HCT116 (cell line): ENCODE data around the gene MRPS35. TPM values are rescaled to one million over a fixed set of nuclear protein-coding genes. Genes with fewer than 3 reads are reported as not detected.

ENCODE experiments used
- ATAC-seq: fragments of 200-7000 bp; cut with Tn5 transposase; 2 replicates; pipeline ENCODE4 v1.9.1; 2020; ENCODE audit warnings: mild to moderate bottlenecking, moderate library complexity
- Bru-seq: library from RNA; stranded (reverse); fragments of 400-500 nt; gene quantifications from one replicate; lab custom pipeline; 2021; lab: Mats Ljungman, UMichigan
- BruChase-seq, 2 experiments: library from RNA; stranded (reverse); fragments of 400-500 nt; gene quantifications; one replicate each; lab custom pipeline; 2021; lab: Mats Ljungman, UMichigan
- BruUV-seq: library from RNA; stranded (reverse); fragments of 400-500 nt; replicated peaks from 2 replicates; lab custom pipeline; 2021; lab: Mats Ljungman, UMichigan
- CTCF ChIA-PET: fragments of 300-600 bp; sonication (Branson Sonifier 250); formaldehyde crosslinking; loops from one replicate; lab custom pipeline; 2021; ENCODE audit warnings: antibody characterized with exemption; lab: Charles Lee
- POLR2A ChIA-PET: fragments of 300-600, 350-600 bp; sonication (Branson Sonifier 250); formaldehyde crosslinking; loops from one replicate; lab custom pipeline; 2021; ENCODE audit warnings: antibody characterized with exemption; lab: Charles Lee
- RAD21 ChIA-PET, 2 experiments: fragments of 300-600 bp; sonication (Branson Sonifier 250); formaldehyde crosslinking; loops; one replicate each; lab custom pipeline; 2023; ENCODE audit warnings: low total read pairs in 2 of 2; ENCODE audit not compliant: uncharacterized antibody in 2 of 2, unreplicated experiment in 2 of 2, low non-redundant PET in 1 of 2; lab: Charles Lee
- DNase-seq: peaks from one replicate; pipeline ENCODE4 v3.0.0-alpha.2; 2010; ENCODE audit warnings: low read depth, low spot score
- H2AFZ ChIP-seq: fragments of 200-600 bp; shearing (Covaris generic), sonication (generic); 2 replicates; pipeline ENCODE4 v1.6.1; 2017; ENCODE audit warnings: low read depth, mixed run types, mixed read lengths, antibody characterized with exemption, low read length; ENCODE audit not compliant: poor library complexity, severe bottlenecking
- H3K27ac ChIP-seq: 2 replicates; pipeline ENCODE4 v1.5.1; 2012; ENCODE audit warnings: low read depth, low read length
- H3K27me3 ChIP-seq: fragments of 200-600 bp; sonication (generic); 2 replicates; pipeline ENCODE4 v1.6.1; 2016; ENCODE audit warnings: mixed run types, low read length, mixed read lengths; ENCODE audit not compliant: insufficient read depth
- H3K36me3 ChIP-seq, 2 experiments: fragments of 200-500 bp in 1 of 2; fragments of 200-600 bp in 1 of 2; sonication (Bioruptor generic) in 1 of 2; sonication (generic) in 1 of 2; 2 replicates each; pipeline versions ENCODE4 v1.5.1 to v1.6.1; 2014 to 2016; ENCODE audit warnings: low read length in 2 of 2, inconsistent platforms in 1 of 2, mixed read lengths in 1 of 2, mixed run types in 1 of 2; ENCODE audit not compliant: insufficient read depth in 2 of 2, control insufficient read depth in 1 of 2
- H3K4me1 ChIP-seq, 2 experiments: fragments of 200-600 bp in 1 of 2; sonication (generic) in 1 of 2; 2 replicates each; pipeline versions ENCODE4 v1.5.1 to v1.6.1; 2012 to 2017; ENCODE audit warnings: low read length in 2 of 2, inconsistent platforms in 1 of 2, mild to moderate bottlenecking in 1 of 2, mixed read lengths in 1 of 2, mixed run types in 1 of 2, moderate library complexity in 1 of 2; ENCODE audit not compliant: insufficient read depth in 2 of 2, control insufficient read depth in 1 of 2
- H3K4me2 ChIP-seq: fragments of 200-600 bp; sonication (generic); 2 replicates; pipeline ENCODE4 v1.6.1; 2017; ENCODE audit warnings: mixed run types, low read length, mixed read lengths
- H3K4me3 ChIP-seq, 2 experiments: fragments of 200-600 bp in 1 of 2; sonication (generic) in 1 of 2; replicated peaks in 1 of 2; 2 replicates each; pipeline ENCODE4 v1.5.1; 2011 to 2016; ENCODE audit warnings: low read length in 2 of 2, control low read depth in 1 of 2, low read depth in 1 of 2, mild to moderate bottlenecking in 1 of 2, mixed read lengths in 1 of 2, mixed run types in 1 of 2
- H3K79me2 ChIP-seq: fragments of 200-600 bp; sonication (generic); 2 replicates; pipeline ENCODE4 v1.6.1; 2017; ENCODE audit warnings: mild to moderate bottlenecking, mixed run types, low read length, moderate library complexity, mixed read lengths; ENCODE audit not compliant: insufficient read depth
- H3K9ac ChIP-seq: fragments of 200-600 bp; sonication (generic); 2 replicates; pipeline ENCODE4 v1.6.1; 2016; ENCODE audit warnings: low read length, mixed read lengths
- H3K9me2 ChIP-seq: fragments of 200-600 bp; sonication (generic), shearing (Covaris generic); 2 replicates; pipeline ENCODE4 v1.6.1; 2017; ENCODE audit warnings: mixed run types, mild to moderate bottlenecking, moderate library complexity; ENCODE audit not compliant: insufficient read depth
- H3K9me3 ChIP-seq, 2 experiments: fragments of 200-500 bp in 1 of 2; fragments of 200-600 bp in 1 of 2; sonication (Bioruptor generic) in 1 of 2; sonication (generic) in 1 of 2; 2 replicates each; pipeline ENCODE4 v1.6.1; 2014 to 2017; ENCODE audit warnings: low read length in 2 of 2, mixed read lengths in 2 of 2, inconsistent platforms in 1 of 2, low read depth in 1 of 2, mild to moderate bottlenecking in 1 of 2, mixed run types in 1 of 2, moderate library complexity in 1 of 2; ENCODE audit not compliant: control insufficient read depth in 1 of 2, insufficient read depth in 1 of 2
- H4K20me1 ChIP-seq: fragments of 200-600 bp; sonication (generic), shearing (Covaris generic); 2 replicates; pipeline ENCODE4 v1.6.1; 2017; ENCODE audit warnings: mixed run types, mild to moderate bottlenecking, moderate library complexity; ENCODE audit not compliant: insufficient read depth
- ATF3 ChIP-seq: IDR thresholded peaks from 2 replicates; pipeline ENCODE4 v1.6.1; 2012
- CBX3 ChIP-seq: IDR thresholded peaks from 2 replicates; pipeline ENCODE4 v1.6.1; 2012; ENCODE audit warnings: low read depth
- CEBPB ChIP-seq: IDR thresholded peaks from 2 replicates; pipeline ENCODE4 v1.6.1; 2012; ENCODE audit warnings: low read depth
- CTCF ChIP-seq, 3 experiments: fragments of 200-600 bp in 1 of 3; sonication (generic) in 1 of 3; IDR thresholded peaks in 2 of 3; conservative IDR thresholded peaks in 1 of 3; 2 replicates each; pipeline ENCODE4 v1.5.1; 2012 to 2017; ENCODE audit warnings: low read depth in 2 of 3, low read length in 2 of 3, antibody characterized with exemption in 1 of 3, borderline replicate concordance in 1 of 3, control low read depth in 1 of 3, mild to moderate bottlenecking in 1 of 3, mixed read lengths in 1 of 3, mixed run types in 1 of 3, moderate library complexity in 1 of 3; ENCODE audit not compliant: insufficient read depth in 1 of 3
- EGR1 ChIP-seq: IDR thresholded peaks from 2 replicates; pipeline ENCODE4 v1.6.1; 2012; ENCODE audit warnings: low read depth
- ELF1 ChIP-seq: IDR thresholded peaks from 2 replicates; pipeline ENCODE4 v1.6.1; 2012; ENCODE audit warnings: low read depth, borderline replicate concordance
- EZH2 ChIP-seq: fragments of 200-600 bp; sonication (generic); IDR thresholded peaks from 2 replicates; pipeline ENCODE4 v1.6.1; 2017; ENCODE audit warnings: antibody characterized with exemption, mixed run types
- EZH2phosphoT487 ChIP-seq: fragments of 200-600 bp; IDR thresholded peaks from 2 replicates; pipeline ENCODE4 v1.6.1; 2018; ENCODE audit warnings: antibody characterized with exemption, borderline replicate concordance
- FOSL1 ChIP-seq: IDR thresholded peaks from 2 replicates; pipeline ENCODE4 v1.6.1; 2012; ENCODE audit warnings: low read depth
- JUND ChIP-seq: IDR thresholded peaks from 2 replicates; pipeline ENCODE4 v1.6.1; 2012
- MAX ChIP-seq: IDR thresholded peaks from 2 replicates; pipeline ENCODE4 v1.6.1; 2012
- POLR2A ChIP-seq: IDR thresholded peaks from 2 replicates; pipeline ENCODE4 v1.7.0; 2011; ENCODE audit warnings: borderline replicate concordance; ENCODE audit not compliant: insufficient read depth, insufficient read length; ENCODE audit errors: extremely low read depth
- POLR2AphosphoS5 ChIP-seq: IDR thresholded peaks from 2 replicates; pipeline ENCODE4 v1.6.1; 2011; ENCODE audit warnings: mild to moderate bottlenecking, low read depth, low read length, moderate library complexity
- RAD21 ChIP-seq: IDR thresholded peaks from 2 replicates; pipeline ENCODE4 v1.6.1; 2012; ENCODE audit warnings: low read depth, mild to moderate bottlenecking
- SIN3A ChIP-seq: IDR thresholded peaks from 2 replicates; pipeline ENCODE4 v1.6.1; 2012; ENCODE audit warnings: low read depth
- SP1 ChIP-seq: IDR thresholded peaks from 2 replicates; pipeline ENCODE4 v1.6.1; 2012; ENCODE audit warnings: low read depth
- SRF ChIP-seq: IDR thresholded peaks from 2 replicates; pipeline ENCODE4 v1.6.1; 2012; ENCODE audit warnings: low read depth
- TCF7L2 ChIP-seq: IDR thresholded peaks from 2 replicates; pipeline ENCODE4 v1.7.0; 2011; ENCODE audit warnings: borderline replicate concordance, inconsistent platforms; ENCODE audit not compliant: insufficient read depth, insufficient read length; ENCODE audit errors: extremely low read depth
- YY1 ChIP-seq: IDR thresholded peaks from 2 replicates; pipeline ENCODE4 v1.6.1; 2011; ENCODE audit warnings: low read length, low read depth, moderate library complexity, mild to moderate bottlenecking; ENCODE audit not compliant: insufficient replicate concordance; ENCODE audit errors: extremely low read depth
- ZBTB33 ChIP-seq: IDR thresholded peaks from 2 replicates; pipeline ENCODE4 v1.6.1; 2011; ENCODE audit warnings: mild to moderate bottlenecking, low read length, moderate library complexity; ENCODE audit not compliant: insufficient replicate concordance; ENCODE audit errors: extremely low read depth
- ZFX ChIP-seq: fragments of 450-650 bp; IDR thresholded peaks from 2 replicates; pipeline ENCODE4 v1.6.1; 2017
- ZNF274 ChIP-seq: fragments of 200-500 bp; sonication (Bioruptor generic); IDR thresholded peaks from 2 replicates; pipeline ENCODE4 v1.6.1; 2014; ENCODE audit warnings: mild to moderate bottlenecking, low read depth, low read length, inconsistent platforms
- intact Hi-C: fragments of 100-400 bp; cut with micrococcal nuclease; formaldehyde crosslinking; loops from 2 replicates; pipeline ENCODE4 v1.10.0; 2022
- long read RNA-seq: library from polyadenylated mRNA; unstranded; transcript quantifications from one replicate; pipeline ENCODE4 v2.0.0, GENCODE V29; 2021; ENCODE audit not compliant: unreplicated experiment
- polyA plus RNA-seq: library from polyadenylated mRNA; unstranded; fragments of >200 nt; gene quantifications from 2 replicates; pipeline ENCODE4 v1.2.1, GENCODE V29; 2012; ENCODE audit warnings: missing spikeins
- total RNA-seq: library from RNA; stranded (reverse); gene quantifications from one replicate; pipeline ENCODE4 v1.2.1, GENCODE V29; 2021; ENCODE audit not compliant: unreplicated experiment

The MRPS35 gene
- 55.4 TPM for total RNA-seq
- 23.6 and 32.0 TPM in 2 replicates for polyA plus RNA-seq
- Bru-seq, nascent RNA: percentile 87 among the genes with signal in this experiment
- BruChase-seq, experiment 1, labeled RNA remaining after a 6-hour chase: percentile 84 among the genes with signal in this experiment
- percentile 70 among the genes with signal in this experiment for BruChase-seq, experiment 2, labeled RNA remaining after a 2-hour chase
- long read RNA-seq, transcript MRPS35-201 (8 exons, 1,888 nt): major isoform, 182 of 194 reads
- long read RNA-seq, partial matches to known transcripts: 3 of 194 reads
- long read RNA-seq, other reads (novel, unspliced or antisense): 8 of 194 reads

GRCh38 chr12:27710592-27711316, at the start of gene MRPS35:
Gene MRPS35 (plus strand): TSS chr12:27710832. CDS start chr12:27710844, 12 bp downstream.
- peaks cover 53% of the 10 kb centered on the region for H3K79me2 ChIP-seq
- intact Hi-C loops: no loop called here
- peak within 1 kb of the TSS; percentile 99 for H3K9ac ChIP-seq
- no peaks in the 10 kb centered on the region for H3K9me3 ChIP-seq
- H3K36me3 ChIP-seq: peaks cover 0 to 3% of the 10 kb centered on the region in 2 experiments; a peak in 2 of 4 replicates
- peak; percentile 96 for ATAC-seq
- CTCF ChIA-PET: no interaction called here
- no peaks in the 10 kb centered on the region for H3K27me3 ChIP-seq
- H3K4me3 ChIP-seq: peak within 1 kb of the TSS; percentile 100
- peak within 1 kb of the TSS; percentile 89 for H2AFZ ChIP-seq
- no peaks in the 10 kb centered on the region for H3K9me2 ChIP-seq
- H3K4me1 ChIP-seq: peaks cover 5 to 27% of the 10 kb centered on the region in 2 experiments
- peak; percentile 80 for DNase-seq
- no peaks in the 10 kb centered on the region for H4K20me1 ChIP-seq
- BruUV-seq: no TSS peak
- peak within 1 kb of the TSS; percentile 83 for H3K4me2 ChIP-seq
- RAD21 ChIA-PET: no interaction called here
- peak within 1 kb of the TSS; percentile 93 for H3K27ac ChIP-seq
- POLR2A ChIA-PET: no interaction called here
- no peak for TF ChIP-seq CEBPB
- no peak for TF ChIP-seq JUND
- peak; percentile 55; the same call in 1 of the 2 replicates for TF ChIP-seq SP1
- peak; percentile 54 for TF ChIP-seq TCF7L2
- peak; percentile 96 for TF ChIP-seq POLR2A
- no peak for TF ChIP-seq EZH2phosphoT487
- TF ChIP-seq FOSL1: no peak
- TF ChIP-seq CBX3: peak; percentile 88
- no peak; the same call in 1 of the 2 replicates for TF ChIP-seq ELF1
- no peak for TF ChIP-seq CTCF (IDR thresholded peaks at IDR 0.05 in 2 of 3, conservative IDR thresholded peaks at IDR 0.05 in 1 of 3; ENCODE audit: borderline replicate concordance in 1 of 3, insufficient read depth in 1 of 3, low read depth in 2 of 3, low read length in 2 of 3)
- peak; percentile 86 for TF ChIP-seq ZBTB33
- peak; percentile 93 for TF ChIP-seq POLR2AphosphoS5
- TF ChIP-seq ATF3: no peak
- TF ChIP-seq ZNF274: no peak
- TF ChIP-seq EGR1: peak; percentile 46; the same call in 1 of the 2 replicates
- peak; percentile 98 for TF ChIP-seq YY1
- TF ChIP-seq ZFX: peak; percentile 91
- no peak for TF ChIP-seq RAD21
- TF ChIP-seq EZH2: no peak
- TF ChIP-seq SIN3A: peak; percentile 83
- no peak; the same call in 1 of the 2 replicates for TF ChIP-seq SRF
- peak; percentile 95 for TF ChIP-seq MAX
